ENCODE measurements around the gene ATP5F1B.

DNA sequence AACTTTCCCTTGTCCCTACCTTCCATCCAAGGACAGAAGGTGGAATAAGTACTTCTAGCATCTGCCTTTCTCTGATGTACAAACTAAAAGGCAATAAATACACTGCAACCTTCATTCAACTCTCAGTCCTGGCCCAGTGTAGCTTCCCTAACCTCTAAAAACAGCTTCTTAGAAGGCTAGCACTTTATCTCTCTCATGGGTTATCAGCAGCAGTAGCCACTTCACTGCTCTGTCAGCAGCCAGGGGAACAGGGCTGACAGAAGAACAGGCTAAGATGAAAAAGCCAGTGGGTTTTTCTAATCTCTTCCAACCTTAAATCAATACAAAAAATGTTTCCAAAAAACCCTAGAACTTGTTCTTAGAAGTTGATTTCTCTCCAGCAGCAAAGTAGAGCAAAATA is 28.9 kb downstream of the ATP5F1B start:
- TF ChIP-seq, protein P1, sequence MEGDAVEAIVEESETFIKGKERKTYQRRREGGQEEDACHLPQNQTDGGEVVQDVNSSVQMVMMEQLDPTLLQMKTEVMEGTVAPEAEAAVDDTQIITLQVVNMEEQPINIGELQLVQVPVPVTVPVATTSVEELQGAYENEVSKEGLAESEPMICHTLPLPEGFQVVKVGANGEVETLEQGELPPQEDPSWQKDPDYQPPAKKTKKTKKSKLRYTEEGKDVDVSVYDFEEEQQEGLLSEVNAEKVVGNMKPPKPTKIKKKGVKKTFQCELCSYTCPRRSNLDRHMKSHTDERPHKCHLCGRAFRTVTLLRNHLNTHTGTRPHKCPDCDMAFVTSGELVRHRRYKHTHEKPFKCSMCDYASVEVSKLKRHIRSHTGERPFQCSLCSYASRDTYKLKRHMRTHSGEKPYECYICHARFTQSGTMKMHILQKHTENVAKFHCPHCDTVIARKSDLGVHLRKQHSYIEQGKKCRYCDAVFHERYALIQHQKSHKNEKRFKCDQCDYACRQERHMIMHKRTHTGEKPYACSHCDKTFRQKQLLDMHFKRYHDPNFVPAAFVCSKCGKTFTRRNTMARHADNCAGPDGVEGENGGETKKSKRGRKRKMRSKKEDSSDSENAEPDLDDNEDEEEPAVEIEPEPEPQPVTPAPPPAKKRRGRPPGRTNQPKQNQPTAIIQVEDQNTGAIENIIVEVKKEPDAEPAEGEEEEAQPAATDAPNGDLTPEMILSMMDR (IDR thresholded peaks at IDR 0.05), result no peak
- TF ChIP-seq POLR2A (IDR thresholded peaks at IDR 0.05), result no peak

Measured in heart left ventricle (tissue), 13 donors.